Activated CD8-positive, alpha-beta T cell treated with anti-CD3 and anti-CD28 coated beads for 36 hours (primary cell): Measurements from ENCODE around the gene FKBP2. TPM values are rescaled to one million over a fixed set of nuclear protein-coding genes. Genes with fewer than 3 reads are reported as not detected.

Experiments
- ATAC-seq: fragments of 200-7000 bp; cut with Tn5 transposase; one replicate; pipeline ENCODE4 v1.10.0; 2021; ENCODE audit warnings: mild to moderate bottlenecking, moderate library complexity
- CTCF ChIA-PET: fragments of 350-600 bp; sonication (Branson Sonifier 250); formaldehyde crosslinking; loops from one replicate; lab custom pipeline; 2021; ENCODE audit warnings: antibody characterized with exemption; lab: Charles Lee
- POLR2A ChIA-PET: fragments of 350-600 bp; sonication (Branson Sonifier 250); formaldehyde crosslinking; loops from one replicate; lab custom pipeline; 2021; ENCODE audit warnings: antibody characterized with exemption; lab: Charles Lee
- DNase-seq: peaks from one replicate; pipeline ENCODE4 v3.0.0-alpha.2; 2020
- H3K27ac Mint-ChIP-seq: one replicate; pipeline ENCODE4 v1.8.0; 2021; ENCODE audit warnings: mild to moderate bottlenecking, mixed read lengths
- H3K27me3 Mint-ChIP-seq: one replicate; pipeline ENCODE4 v1.8.0; 2021; ENCODE audit warnings: mixed read lengths
- H3K36me3 Mint-ChIP-seq: one replicate; pipeline ENCODE4 v1.8.0; 2021; ENCODE audit warnings: low read depth, mixed read lengths
- H3K4me1 Mint-ChIP-seq: one replicate; pipeline ENCODE4 v1.8.0; 2021; ENCODE audit warnings: low read depth, mixed read lengths
- H3K4me3 Mint-ChIP-seq: one replicate; pipeline ENCODE4 v1.8.0; 2021; ENCODE audit warnings: mild to moderate bottlenecking, moderate library complexity, mixed read lengths
- H3K9me3 Mint-ChIP-seq: one replicate; pipeline ENCODE4 v1.8.0; 2021; ENCODE audit warnings: mixed read lengths
- intact Hi-C: fragments of 100-400 bp; cut with micrococcal nuclease; formaldehyde crosslinking; loops from one replicate; pipeline ENCODE4 v1.10.0; 2022
- total RNA-seq, 2 experiments: library from RNA; stranded (reverse); gene quantifications; one replicate each; pipeline ENCODE4 v1.2.3, GENCODE V29; 2021
- TF ChIP-seq, protein P1 (sequence below): fragments of 200-600 bp; IDR thresholded peaks from one replicate; pipeline ENCODE4 v1.8.0; 2022; ENCODE audit warnings: antibody characterized with exemption, mild to moderate bottlenecking

FKBP2 gene
- total RNA-seq, 2 experiments from 2014 or later: 23.5 to 26.9 TPM

DNA sequence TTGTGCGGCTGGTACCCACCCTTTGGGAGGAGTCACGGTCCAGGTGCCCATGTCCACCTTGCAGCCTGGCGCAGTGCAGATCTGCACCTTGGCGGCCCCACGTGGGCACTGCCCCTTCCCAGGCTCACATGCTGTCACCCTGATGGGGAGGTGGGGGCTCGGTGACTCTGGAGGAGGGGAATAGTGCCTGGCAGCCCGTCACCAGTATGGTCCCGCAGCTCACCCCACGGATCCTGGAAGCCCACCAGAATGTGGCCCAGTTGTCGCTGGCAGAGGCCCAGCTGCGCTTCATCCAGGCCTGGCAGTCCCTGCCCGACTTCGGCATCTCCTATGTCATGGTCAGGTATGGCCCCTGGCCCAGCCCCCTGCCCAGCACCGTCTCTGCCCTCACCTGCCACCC, 20.1 kb upstream of the FKBP2 start:
- no peaks in the 10 kb centered on the region for H3K27me3 Mint-ChIP-seq
- intact Hi-C loops: no loop called here
- no peak for ATAC-seq
- H3K9me3 Mint-ChIP-seq: no peaks in the 10 kb centered on the region
- no peak overlapping the region for H3K4me3 Mint-ChIP-seq
- H3K4me1 Mint-ChIP-seq: peaks cover 13% of the 10 kb centered on the region
- ChIA-PET CTCF (no interaction called here), POLR2A (interaction anchor here (0.7 to 2.6 kb wide), 4 partner anchors 10 to 19 kb away, joined by 3 to 14 read pairs (median 6); partner anchors contain the start of gene FERMT3)
- peaks cover 18% of the 10 kb centered on the region for H3K36me3 Mint-ChIP-seq
- H3K27ac Mint-ChIP-seq: no peak overlapping the region
- TF ChIP-seq, protein P1, sequence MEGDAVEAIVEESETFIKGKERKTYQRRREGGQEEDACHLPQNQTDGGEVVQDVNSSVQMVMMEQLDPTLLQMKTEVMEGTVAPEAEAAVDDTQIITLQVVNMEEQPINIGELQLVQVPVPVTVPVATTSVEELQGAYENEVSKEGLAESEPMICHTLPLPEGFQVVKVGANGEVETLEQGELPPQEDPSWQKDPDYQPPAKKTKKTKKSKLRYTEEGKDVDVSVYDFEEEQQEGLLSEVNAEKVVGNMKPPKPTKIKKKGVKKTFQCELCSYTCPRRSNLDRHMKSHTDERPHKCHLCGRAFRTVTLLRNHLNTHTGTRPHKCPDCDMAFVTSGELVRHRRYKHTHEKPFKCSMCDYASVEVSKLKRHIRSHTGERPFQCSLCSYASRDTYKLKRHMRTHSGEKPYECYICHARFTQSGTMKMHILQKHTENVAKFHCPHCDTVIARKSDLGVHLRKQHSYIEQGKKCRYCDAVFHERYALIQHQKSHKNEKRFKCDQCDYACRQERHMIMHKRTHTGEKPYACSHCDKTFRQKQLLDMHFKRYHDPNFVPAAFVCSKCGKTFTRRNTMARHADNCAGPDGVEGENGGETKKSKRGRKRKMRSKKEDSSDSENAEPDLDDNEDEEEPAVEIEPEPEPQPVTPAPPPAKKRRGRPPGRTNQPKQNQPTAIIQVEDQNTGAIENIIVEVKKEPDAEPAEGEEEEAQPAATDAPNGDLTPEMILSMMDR: no peak
- DNase-seq: no peak

DNA sequence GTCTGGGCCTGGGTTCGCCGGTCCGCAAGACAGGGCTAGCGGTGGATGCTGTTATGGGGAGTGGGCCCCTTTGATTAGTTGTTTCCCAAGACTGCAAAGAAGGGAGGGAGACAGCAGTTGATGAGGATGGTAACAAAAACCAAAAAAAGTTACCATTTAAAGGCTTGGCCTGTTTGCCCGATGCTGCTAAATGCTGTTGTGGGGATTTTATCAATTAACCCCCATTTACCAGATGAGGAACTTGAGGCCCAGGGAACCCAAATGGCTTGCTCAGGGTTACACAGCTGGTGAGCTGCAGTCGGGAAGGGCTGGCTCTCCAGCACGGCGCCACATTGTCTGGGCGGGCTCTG, 18.3 kb upstream of the FKBP2 start:
- ChIA-PET POLR2A (interaction anchor here (1.6 to 6.0 kb wide), 4 partner anchors 9 to 27 kb away, joined by 3 to 151 read pairs (median 8); partner anchors contain the start of gene FERMT3), CTCF (interaction anchor here (5.3 kb wide), 1 partner anchor 16 kb away, joined by 45 read pairs; the partner anchor contains the start of gene FERMT3)
- DNase-seq (no peak), ATAC-seq (no peak)
- intact Hi-C loops: no loop called here
- TF ChIP-seq, protein P1: no peak
- H3K9me3 Mint-ChIP-seq: no peaks in the 10 kb centered on the region
- peaks cover 17% of the 10 kb centered on the region for H3K36me3 Mint-ChIP-seq
- no peak overlapping the region for H3K27ac Mint-ChIP-seq
- peaks cover 16% of the 10 kb centered on the region for H3K4me1 Mint-ChIP-seq
- H3K4me3 Mint-ChIP-seq: no peak overlapping the region
- no peaks in the 10 kb centered on the region for H3K27me3 Mint-ChIP-seq

DNA sequence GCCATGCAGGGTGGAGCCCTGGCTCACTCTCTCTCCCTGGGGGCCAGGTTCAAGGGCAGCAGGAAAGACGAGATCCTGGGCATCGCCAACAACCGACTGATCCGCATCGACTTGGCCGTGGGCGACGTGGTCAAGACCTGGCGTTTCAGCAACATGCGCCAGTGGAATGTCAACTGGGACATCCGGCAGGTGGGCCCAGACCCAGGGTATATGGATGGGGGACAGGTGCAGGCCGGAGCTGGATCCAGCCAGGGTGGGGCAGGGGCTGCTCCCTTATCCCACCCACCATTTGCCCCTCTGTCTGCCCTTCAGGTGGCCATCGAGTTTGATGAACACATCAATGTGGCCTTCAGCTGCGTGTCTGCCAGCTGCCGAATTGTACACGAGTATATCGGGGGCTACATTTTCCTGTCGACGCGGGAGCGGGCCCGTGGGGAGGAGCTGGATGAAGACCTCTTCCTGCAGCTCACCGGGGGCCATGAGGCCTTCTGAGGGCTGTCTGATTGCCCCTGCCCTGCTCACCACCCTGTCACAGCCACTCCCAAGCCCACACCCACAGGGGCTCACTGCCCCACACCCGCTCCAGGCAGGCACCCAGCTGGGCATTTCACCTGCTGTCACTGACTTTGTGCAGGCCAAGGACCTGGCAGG, 17.8 kb upstream of the FKBP2 start:
- TF ChIP-seq, protein P1: no peak
- ChIA-PET CTCF (interaction anchor here (1.1 to 5.3 kb wide), 4 partner anchors 11 to 81 kb away, joined by 4 to 45 read pairs (median 5); partner anchors contain the start of gene FERMT3), POLR2A (interaction anchor here (0.6 to 6.0 kb wide), 11 partner anchors 9 to 86 kb away, joined by 3 to 151 read pairs (median 7); partner anchors contain the start of genes FERMT3, FKBP2 and STIP1)
- DNase-seq (no peak), ATAC-seq (no peak)
- Mint-ChIP-seq H3K4me1 (peaks cover 18% of the 10 kb centered on the region), H3K27me3 (no peaks in the 10 kb centered on the region), H3K36me3 (peaks cover 16% of the 10 kb centered on the region), H3K9me3 (no peaks in the 10 kb centered on the region), H3K4me3 (no peak overlapping the region), H3K27ac (peak overlapping the region; percentile 49)
- intact Hi-C loops: no loop called here

DNA sequence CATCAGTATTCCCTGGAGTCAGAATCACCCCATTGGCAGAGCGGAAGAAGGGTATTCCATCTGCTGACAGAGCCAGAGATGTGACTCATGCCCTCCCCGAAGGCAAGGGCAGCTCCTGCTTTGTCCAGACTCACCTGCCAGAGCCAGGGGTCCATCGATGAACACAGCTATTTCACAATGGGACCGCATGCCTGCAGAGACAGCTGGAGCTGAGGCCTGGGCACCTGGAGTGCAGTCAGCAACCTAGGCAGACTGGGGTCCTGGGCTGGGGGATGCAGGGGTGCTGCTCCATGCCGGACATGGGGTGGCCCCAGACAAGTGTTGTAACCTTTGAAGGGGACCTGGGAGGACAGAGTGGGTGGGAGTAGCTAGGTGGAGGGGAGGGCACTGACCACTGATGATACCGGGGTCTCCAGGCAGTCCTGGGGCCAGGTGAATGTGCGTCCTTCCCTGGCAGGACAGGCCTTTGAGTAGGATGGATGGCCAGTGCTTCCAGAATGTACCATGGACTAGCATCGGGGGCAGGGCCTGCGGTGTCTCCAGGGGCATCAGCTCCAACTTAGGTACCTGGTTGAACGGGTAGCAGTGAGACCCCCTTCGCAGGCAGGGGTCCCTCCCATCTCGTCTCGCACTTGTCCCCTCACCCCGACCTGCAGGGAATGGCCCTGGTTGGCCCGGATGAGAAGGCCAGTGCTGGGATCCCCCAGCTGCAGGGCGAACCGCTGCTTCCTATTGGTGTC, 16.6 kb upstream of the FKBP2 start:
- H3K9me3 Mint-ChIP-seq: no peaks in the 10 kb centered on the region
- H3K27me3 Mint-ChIP-seq: no peaks in the 10 kb centered on the region
- DNase-seq: no peak
- TF ChIP-seq, protein P1: no peak
- ATAC-seq: no peak
- POLR2A ChIA-PET: interaction anchor here (0.6 to 6.0 kb wide), 16 partner anchors 7 to 1789 kb away, joined by 3 to 151 read pairs (median 6); partner anchors contain the start of genes FERMT3, FKBP2 and STIP1
- H3K27ac Mint-ChIP-seq: peak overlapping the region; percentile 59
- CTCF ChIA-PET: interaction anchor here (1.1 to 5.3 kb wide), 5 partner anchors 12 to 118 kb away, joined by 3 to 45 read pairs (median 4); partner anchors contain the start of gene FERMT3
- H3K4me1 Mint-ChIP-seq: peaks cover 22% of the 10 kb centered on the region
- intact Hi-C loops: no loop called here
- peak overlapping the region; percentile 89 for H3K4me3 Mint-ChIP-seq
- H3K36me3 Mint-ChIP-seq: peaks cover 11% of the 10 kb centered on the region
